IMR-90 (cell line): Measurements from ENCODE around the gene MAU2.

ENCODE experiments used
- BHLHE40 ChIP-seq: fragments of 150-350 bp; IDR thresholded peaks from 2 replicates; pipeline ENCODE4 v1.6.1; 2016; ENCODE audit warnings: mild to moderate bottlenecking, low read depth, low read length
- CEBPB ChIP-seq: IDR thresholded peaks from 2 replicates; pipeline ENCODE4 v1.6.1; 2012; ENCODE audit warnings: low read depth, low read length, improper control_type of control experiment
- CHD1 ChIP-seq: IDR thresholded peaks from 2 replicates; pipeline ENCODE4 v1.6.1; 2012; ENCODE audit warnings: low read depth, low read length, improper control_type of control experiment
- FOS ChIP-seq: fragments of 150-350 bp; IDR thresholded peaks from 2 replicates; pipeline ENCODE4 v1.6.1; 2016; ENCODE audit warnings: low read depth, low read length
- MAZ ChIP-seq: IDR thresholded peaks from 2 replicates; pipeline ENCODE4 v1.6.1; 2012; ENCODE audit warnings: low read depth, mild to moderate bottlenecking, low read length, improper control_type of control experiment, moderate library complexity, borderline replicate concordance
- MXI1 ChIP-seq: IDR thresholded peaks from 2 replicates; pipeline ENCODE4 v1.6.1; 2012; ENCODE audit warnings: low read depth, mild to moderate bottlenecking, low read length, moderate library complexity, borderline replicate concordance
- POLR2A ChIP-seq: IDR thresholded peaks from 2 replicates; pipeline ENCODE4 v1.6.1; 2012; ENCODE audit warnings: mild to moderate bottlenecking, low read depth, low read length
- RAD21 ChIP-seq: IDR thresholded peaks from 2 replicates; pipeline ENCODE4 v1.6.1; 2012; ENCODE audit warnings: low read length, improper control_type of control experiment
- RCOR1 ChIP-seq: IDR thresholded peaks from 2 replicates; pipeline ENCODE4 v1.6.1; 2012; ENCODE audit warnings: mild to moderate bottlenecking, low read length, improper control_type of control experiment; ENCODE audit not compliant: insufficient replicate concordance
- RFX5 ChIP-seq: IDR thresholded peaks from 2 replicates; pipeline ENCODE4 v1.8.0; 2012; ENCODE audit warnings: low read depth, mild to moderate bottlenecking, low read length, moderate library complexity
- SMC3 ChIP-seq: fragments of 150-350 bp; IDR thresholded peaks from 2 replicates; pipeline ENCODE4 v1.6.1; 2016; ENCODE audit warnings: low read depth, mild to moderate bottlenecking, antibody characterized with exemption, low read length, moderate library complexity
- TF ChIP-seq, protein P1 (sequence below): conservative IDR thresholded peaks from 2 replicates; pipeline ENCODE4 v1.5.1; 2012; ENCODE audit warnings: mild to moderate bottlenecking, low read depth, low read length, improper control_type of control experiment
- TF ChIP-seq, protein P2 (sequence below): fragments of 150-350 bp; IDR thresholded peaks from 2 replicates; pipeline ENCODE4 v1.6.1; 2017; ENCODE audit warnings: mild to moderate bottlenecking, antibody characterized with exemption, low read length, low read depth
- TF ChIP-seq, protein P3 (sequence below): fragments of 150-350 bp; IDR thresholded peaks from 2 replicates; pipeline ENCODE4 v1.6.1; 2016; ENCODE audit warnings: low read depth, mild to moderate bottlenecking, low read length, moderate library complexity, borderline replicate concordance

DNA sequence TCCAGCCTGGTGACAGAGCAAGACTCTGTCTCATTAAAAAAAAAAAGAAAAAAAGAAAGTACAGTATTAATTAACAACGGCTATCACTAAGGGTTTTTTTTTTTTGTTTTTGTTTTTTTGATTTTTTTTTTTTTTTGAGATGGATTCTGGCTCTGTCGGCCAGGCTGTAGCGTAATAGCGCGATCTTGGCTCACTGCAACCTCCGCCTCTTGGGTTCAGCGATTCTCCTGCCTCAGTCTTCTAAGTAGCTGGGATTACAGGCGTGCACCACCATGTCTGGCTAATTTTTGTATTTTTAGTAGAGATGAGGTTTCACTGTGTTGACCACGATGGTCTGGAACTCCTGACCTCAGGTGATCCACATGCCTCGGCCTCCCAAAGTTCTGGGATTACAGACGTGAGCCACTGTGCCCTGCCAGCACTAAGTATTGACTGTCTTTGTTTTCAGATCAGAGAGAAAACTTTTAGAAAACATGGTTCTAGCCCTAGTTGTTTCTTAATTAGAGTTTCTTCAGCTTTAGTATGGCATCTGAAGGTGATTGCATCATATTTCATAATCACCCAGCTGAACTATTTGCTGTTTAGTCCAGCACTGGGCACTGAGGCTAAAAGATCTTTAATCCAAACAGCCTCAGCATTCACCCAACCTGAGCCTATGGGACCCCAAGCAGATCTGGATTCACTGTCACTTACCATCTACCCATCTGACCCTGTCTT lies 82.2 kb downstream of the MAU2 start:
- TF ChIP-seq, protein P1, sequence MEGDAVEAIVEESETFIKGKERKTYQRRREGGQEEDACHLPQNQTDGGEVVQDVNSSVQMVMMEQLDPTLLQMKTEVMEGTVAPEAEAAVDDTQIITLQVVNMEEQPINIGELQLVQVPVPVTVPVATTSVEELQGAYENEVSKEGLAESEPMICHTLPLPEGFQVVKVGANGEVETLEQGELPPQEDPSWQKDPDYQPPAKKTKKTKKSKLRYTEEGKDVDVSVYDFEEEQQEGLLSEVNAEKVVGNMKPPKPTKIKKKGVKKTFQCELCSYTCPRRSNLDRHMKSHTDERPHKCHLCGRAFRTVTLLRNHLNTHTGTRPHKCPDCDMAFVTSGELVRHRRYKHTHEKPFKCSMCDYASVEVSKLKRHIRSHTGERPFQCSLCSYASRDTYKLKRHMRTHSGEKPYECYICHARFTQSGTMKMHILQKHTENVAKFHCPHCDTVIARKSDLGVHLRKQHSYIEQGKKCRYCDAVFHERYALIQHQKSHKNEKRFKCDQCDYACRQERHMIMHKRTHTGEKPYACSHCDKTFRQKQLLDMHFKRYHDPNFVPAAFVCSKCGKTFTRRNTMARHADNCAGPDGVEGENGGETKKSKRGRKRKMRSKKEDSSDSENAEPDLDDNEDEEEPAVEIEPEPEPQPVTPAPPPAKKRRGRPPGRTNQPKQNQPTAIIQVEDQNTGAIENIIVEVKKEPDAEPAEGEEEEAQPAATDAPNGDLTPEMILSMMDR, result no peak
- TF ChIP-seq RAD21, result no peak
- TF ChIP-seq POLR2A, result no peak
- peak; percentile 95 for TF ChIP-seq CEBPB
- TF ChIP-seq RFX5, result no peak
- no peak for TF ChIP-seq RCOR1
- no peak for TF ChIP-seq SMC3
- no peak for TF ChIP-seq CHD1
- TF ChIP-seq, protein P2, sequence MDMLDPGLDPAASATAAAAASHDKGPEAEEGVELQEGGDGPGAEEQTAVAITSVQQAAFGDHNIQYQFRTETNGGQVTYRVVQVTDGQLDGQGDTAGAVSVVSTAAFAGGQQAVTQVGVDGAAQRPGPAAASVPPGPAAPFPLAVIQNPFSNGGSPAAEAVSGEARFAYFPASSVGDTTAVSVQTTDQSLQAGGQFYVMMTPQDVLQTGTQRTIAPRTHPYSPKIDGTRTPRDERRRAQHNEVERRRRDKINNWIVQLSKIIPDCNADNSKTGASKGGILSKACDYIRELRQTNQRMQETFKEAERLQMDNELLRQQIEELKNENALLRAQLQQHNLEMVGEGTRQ, result no peak
- TF ChIP-seq, protein P3, sequence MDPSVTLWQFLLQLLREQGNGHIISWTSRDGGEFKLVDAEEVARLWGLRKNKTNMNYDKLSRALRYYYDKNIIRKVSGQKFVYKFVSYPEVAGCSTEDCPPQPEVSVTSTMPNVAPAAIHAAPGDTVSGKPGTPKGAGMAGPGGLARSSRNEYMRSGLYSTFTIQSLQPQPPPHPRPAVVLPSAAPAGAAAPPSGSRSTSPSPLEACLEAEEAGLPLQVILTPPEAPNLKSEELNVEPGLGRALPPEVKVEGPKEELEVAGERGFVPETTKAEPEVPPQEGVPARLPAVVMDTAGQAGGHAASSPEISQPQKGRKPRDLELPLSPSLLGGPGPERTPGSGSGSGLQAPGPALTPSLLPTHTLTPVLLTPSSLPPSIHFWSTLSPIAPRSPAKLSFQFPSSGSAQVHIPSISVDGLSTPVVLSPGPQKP, result no peak
- TF ChIP-seq BHLHE40, result no peak
- no peak for TF ChIP-seq FOS
- TF ChIP-seq MAZ, result no peak
- TF ChIP-seq MXI1, result no peak
